CD14-positive monocyte (primary cell): ENCODE results near the gene ARL4A. TPM values are rescaled to one million over a fixed set of nuclear protein-coding genes. Genes with fewer than 3 reads are reported as not detected.

Source experiments
- DNase-seq, 3 donors: peaks; one replicate each; pipeline ENCODE4 v3.0.0-alpha.2; 2011 to 2022
- H2AFZ ChIP-seq: 2 replicates; pipeline ENCODE4 v1.6.0; 2012; ENCODE audit warnings: mild to moderate bottlenecking, low read depth, low read length, inconsistent platforms; ENCODE audit not compliant: insufficient read depth, poor library complexity, severe bottlenecking
- H3K27ac ChIP-seq, 2 donors: 1 replicate in 1 of 2; 2 replicates in 1 of 2; pipeline ENCODE4 v1.5.1; 2012 to 2013; ENCODE audit warnings: low read length in 2 of 2, control low read depth in 1 of 2, inconsistent platforms in 1 of 2, low read depth in 1 of 2, mild to moderate bottlenecking in 1 of 2
- H3K27me3 ChIP-seq, 2 donors: one replicate each; pipeline versions ENCODE4 v1.6.0 to v1.6.1; 2011 to 2013; ENCODE audit warnings: low read length in 2 of 2; ENCODE audit not compliant: control insufficient read depth in 2 of 2, insufficient read depth in 2 of 2
- H3K36me3 ChIP-seq, 2 donors: replicated peaks in 1 of 2; 1 replicate in 1 of 2; 2 replicates in 1 of 2; pipeline versions ENCODE4 v1.5.1 to v1.6.1; 2012 to 2013; ENCODE audit warnings: low read length in 2 of 2, control low read depth in 1 of 2, inconsistent platforms in 1 of 2, mild to moderate bottlenecking in 1 of 2; ENCODE audit not compliant: insufficient read depth in 2 of 2, control insufficient read depth in 1 of 2
- H3K4me1 ChIP-seq, 2 donors: 1 replicate in 1 of 2; 2 replicates in 1 of 2; pipeline versions ENCODE4 v1.5.1 to v1.6.1; 2012 to 2013; ENCODE audit warnings: low read length in 2 of 2, control low read depth in 1 of 2, inconsistent platforms in 1 of 2, mild to moderate bottlenecking in 1 of 2, moderate library complexity in 1 of 2; ENCODE audit not compliant: insufficient read depth in 2 of 2, control insufficient read depth in 1 of 2
- H3K4me2 ChIP-seq: replicated peaks from 2 replicates; pipeline ENCODE3; 2012; ENCODE audit warnings: low read length, moderate library complexity, mild to moderate bottlenecking; ENCODE audit not compliant: poor library complexity, severe bottlenecking; ENCODE audit errors: extremely low read depth
- H3K4me3 ChIP-seq, 3 experiments: fragments of 200-600 bp in 1 of 3; sonication (generic) in 1 of 3; replicated peaks in 1 of 3; 1 replicate in 2 of 3; 2 replicates in 1 of 3; pipeline ENCODE4 v1.5.1; 2011 to 2013; ENCODE audit warnings: low read length in 3 of 3, mild to moderate bottlenecking in 3 of 3, control low read depth in 2 of 3, low read depth in 2 of 3, inconsistent platforms in 1 of 3, moderate library complexity in 1 of 3
- H3K79me2 ChIP-seq: 2 replicates; pipeline ENCODE4 v1.6.0; 2012; ENCODE audit warnings: mild to moderate bottlenecking, control low read depth, inconsistent platforms, low read length, moderate library complexity; ENCODE audit not compliant: insufficient read depth
- H3K9ac ChIP-seq: 2 replicates; pipeline ENCODE4 v1.6.0; 2017; ENCODE audit warnings: low read length, mild to moderate bottlenecking; ENCODE audit not compliant: insufficient read depth, poor library complexity, severe bottlenecking
- H3K9me3 ChIP-seq, 2 donors: replicated peaks in 1 of 2; 1 replicate in 1 of 2; 2 replicates in 1 of 2; pipeline versions ENCODE4 v1.5.1 to v1.6.1; 2012 to 2013; ENCODE audit warnings: low read length in 2 of 2, control low read depth in 1 of 2; ENCODE audit not compliant: control insufficient read depth in 1 of 2, insufficient read depth in 1 of 2
- H4K20me1 ChIP-seq: 2 replicates; pipeline ENCODE4 v1.6.0; 2012; ENCODE audit warnings: mild to moderate bottlenecking, low read length, control low read depth, moderate library complexity; ENCODE audit not compliant: insufficient read depth
- H3K27ac Mint-ChIP-seq, 7 donors: one replicate each; pipeline ENCODE4 v1.8.0; 2020; ENCODE audit warnings: mild to moderate bottlenecking in 7 of 7, mixed read lengths in 7 of 7, moderate library complexity in 6 of 7, inconsistent platforms in 2 of 7
- H3K27me3 Mint-ChIP-seq, 3 donors: one replicate each; pipeline ENCODE4 v1.8.0; 2021 to 2022; ENCODE audit warnings: low read depth in 3 of 3, mild to moderate bottlenecking in 3 of 3, mixed read lengths in 3 of 3, moderate library complexity in 3 of 3, inconsistent platforms in 1 of 3
- H3K36me3 Mint-ChIP-seq, 2 donors: one replicate each; pipeline ENCODE4 v1.8.0; 2020; ENCODE audit warnings: mixed read lengths in 2 of 2, inconsistent platforms in 1 of 2, mild to moderate bottlenecking in 1 of 2
- H3K4me1 Mint-ChIP-seq: one replicate; pipeline ENCODE4 v1.8.0; 2020; ENCODE audit warnings: mild to moderate bottlenecking, mixed read lengths
- H3K4me3 Mint-ChIP-seq, 2 donors: one replicate each; pipeline ENCODE4 v1.8.0; 2020; ENCODE audit warnings: mild to moderate bottlenecking in 2 of 2, mixed read lengths in 2 of 2, moderate library complexity in 1 of 2
- H3K9me3 Mint-ChIP-seq, 7 donors: one replicate each; pipeline ENCODE4 v1.8.0; 2020 to 2022; ENCODE audit warnings: mixed read lengths in 7 of 7, mild to moderate bottlenecking in 6 of 7, moderate library complexity in 6 of 7, inconsistent platforms in 2 of 7
- WGBS: methylation state at CpG from one replicate; pipeline ENCODE4 v1.1.5; 2013; ENCODE audit warnings: missing lambda C conversion rate; ENCODE audit not compliant: insufficient coverage; 5-methylcytosine and 5-hydroxymethylcytosine counted together
- intact Hi-C, 2 donors: fragments of 100-400 bp; cut with micrococcal nuclease; formaldehyde crosslinking; loops; one replicate each; pipeline versions ENCODE4 v1.15.0 to v1.15.1; 2023
- polyA plus RNA-seq, 3 donors: library from polyadenylated mRNA; depleted of rRNA in 1 of 3; unstranded in 2 of 3; stranded (reverse) in 1 of 3; fragments of 300-500 nt in 2 of 3; fragments of >200 nt in 1 of 3; fragmentation: Illumina TruSeq in 2 of 3; gene quantifications; 1 replicate in 2 of 3; 2 replicates in 1 of 3; pipeline ENCODE4 v1.2.3, GENCODE V29; 2012 to 2021
- TF ChIP-seq, protein P1 (sequence below): fragments of 200-600 bp; IDR thresholded peaks from one replicate; pipeline ENCODE4 v1.8.0; 2022; ENCODE audit warnings: antibody characterized with exemption, mild to moderate bottlenecking

Gene ARL4A
- polyA plus RNA-seq, 3 donors = 60.3 to 125 (median 69.3) TPM

DNA sequence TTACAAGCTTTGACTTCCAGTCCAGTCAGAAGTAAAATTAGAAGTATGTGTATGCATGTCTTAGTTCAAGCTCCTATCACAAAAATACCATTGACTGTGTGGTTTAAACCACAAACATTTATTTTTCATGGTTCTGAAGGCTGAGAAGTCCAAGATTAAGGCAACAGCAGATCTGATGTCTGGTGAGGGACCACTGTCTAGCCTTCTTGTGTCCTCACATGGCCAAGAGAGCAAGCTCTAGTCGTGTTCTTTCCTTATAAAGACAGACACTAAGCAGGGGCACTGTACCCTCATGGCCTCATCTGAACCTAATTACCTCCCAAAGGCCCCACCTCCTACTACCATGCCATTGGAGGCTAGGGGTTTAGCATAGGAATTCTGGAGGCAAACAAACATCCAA, 41.3 kb upstream of the ARL4A start:
- no peaks in the 10 kb centered on the region for H3K9me3 ChIP-seq
- no peaks in the 10 kb centered on the region for H3K27me3 Mint-ChIP-seq
- no peaks in the 10 kb centered on the region for H3K79me2 ChIP-seq
- DNase-seq = no peak
- H2AFZ ChIP-seq = peak overlapping the region; percentile 8
- TF ChIP-seq, protein P1, sequence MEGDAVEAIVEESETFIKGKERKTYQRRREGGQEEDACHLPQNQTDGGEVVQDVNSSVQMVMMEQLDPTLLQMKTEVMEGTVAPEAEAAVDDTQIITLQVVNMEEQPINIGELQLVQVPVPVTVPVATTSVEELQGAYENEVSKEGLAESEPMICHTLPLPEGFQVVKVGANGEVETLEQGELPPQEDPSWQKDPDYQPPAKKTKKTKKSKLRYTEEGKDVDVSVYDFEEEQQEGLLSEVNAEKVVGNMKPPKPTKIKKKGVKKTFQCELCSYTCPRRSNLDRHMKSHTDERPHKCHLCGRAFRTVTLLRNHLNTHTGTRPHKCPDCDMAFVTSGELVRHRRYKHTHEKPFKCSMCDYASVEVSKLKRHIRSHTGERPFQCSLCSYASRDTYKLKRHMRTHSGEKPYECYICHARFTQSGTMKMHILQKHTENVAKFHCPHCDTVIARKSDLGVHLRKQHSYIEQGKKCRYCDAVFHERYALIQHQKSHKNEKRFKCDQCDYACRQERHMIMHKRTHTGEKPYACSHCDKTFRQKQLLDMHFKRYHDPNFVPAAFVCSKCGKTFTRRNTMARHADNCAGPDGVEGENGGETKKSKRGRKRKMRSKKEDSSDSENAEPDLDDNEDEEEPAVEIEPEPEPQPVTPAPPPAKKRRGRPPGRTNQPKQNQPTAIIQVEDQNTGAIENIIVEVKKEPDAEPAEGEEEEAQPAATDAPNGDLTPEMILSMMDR = no peak
- H3K27ac ChIP-seq = no peak overlapping the region
- no peak overlapping the region for H3K4me3 ChIP-seq
- intact Hi-C loops = loop anchor here in 1 of 2 donors (10.0 kb wide), 1 partner anchor 69 kb away; no protein-coding TSS in a partner anchor
- WGBS = no CpG with 5 or more reads among the region's 1 CpG
- no peaks in the 10 kb centered on the region for H3K9me3 Mint-ChIP-seq
- H4K20me1 ChIP-seq = no peaks in the 10 kb centered on the region
- H3K27ac Mint-ChIP-seq = no peak overlapping the region
- no peaks in the 10 kb centered on the region for H3K36me3 Mint-ChIP-seq
- H3K27me3 ChIP-seq = no peaks in the 10 kb centered on the region
- H3K4me1 ChIP-seq = peaks cover 4 to 11% of the 10 kb centered on the region in 2 donors
- no peaks in the 10 kb centered on the region for H3K36me3 ChIP-seq
- no peak overlapping the region for H3K4me3 Mint-ChIP-seq
- no peak overlapping the region for H3K9ac ChIP-seq
- H3K4me2 ChIP-seq = no peak overlapping the region
- peaks cover 2% of the 10 kb centered on the region for H3K4me1 Mint-ChIP-seq

DNA sequence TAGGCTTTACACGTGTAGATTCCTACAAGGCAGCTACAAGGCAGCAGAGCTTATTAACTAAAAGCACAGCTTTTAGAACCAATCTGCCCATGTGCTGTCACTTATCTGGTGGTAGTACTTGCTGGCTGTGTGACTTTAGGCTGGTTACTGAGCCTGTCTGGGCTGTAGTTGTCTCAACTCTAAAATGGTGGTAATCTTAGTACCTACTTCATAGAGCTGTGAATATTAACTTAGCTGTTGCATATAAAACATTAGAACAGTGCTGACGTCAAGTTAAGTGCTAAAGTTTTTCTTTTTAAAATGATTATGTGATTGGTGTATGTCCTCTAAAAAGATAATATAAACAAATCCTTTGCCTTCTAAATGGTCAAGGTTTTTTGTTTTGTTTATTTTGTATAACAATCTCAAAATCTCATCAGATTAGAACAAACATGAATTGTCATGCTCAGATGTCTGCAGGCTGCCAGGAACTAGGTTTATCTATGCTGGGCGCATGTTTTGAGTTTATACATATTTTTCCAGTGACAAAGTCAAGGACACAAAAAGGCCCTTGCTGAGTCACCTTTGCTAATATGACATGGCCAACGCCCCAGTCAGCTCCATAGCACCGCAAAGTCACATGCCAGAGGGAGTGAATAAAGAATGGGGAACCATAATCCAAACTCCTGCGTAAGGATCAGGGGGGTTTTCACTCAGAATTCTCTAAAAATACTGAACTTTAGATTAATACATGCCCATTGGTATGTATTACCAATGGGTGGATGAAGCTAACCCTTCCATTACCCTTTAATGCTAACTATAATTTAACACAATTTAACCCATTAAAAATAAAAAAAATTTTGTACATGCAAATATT, 39.8 kb upstream of the ARL4A start:
- peak in 2 of 3 donors; percentile 23 to 38 for DNase-seq
- intact Hi-C loops = loop anchor here in 1 of 2 donors (10.0 kb wide), 1 partner anchor 67 kb away; no protein-coding TSS in a partner anchor
- no peaks in the 10 kb centered on the region for H3K27me3 ChIP-seq
- no peaks in the 10 kb centered on the region for H3K9me3 Mint-ChIP-seq
- WGBS = no CpG with 5 or more reads among the region's 6 CpGs
- H3K27ac ChIP-seq = no peak overlapping the region
- H4K20me1 ChIP-seq = no peaks in the 10 kb centered on the region
- H3K36me3 ChIP-seq = no peaks in the 10 kb centered on the region
- H3K4me3 Mint-ChIP-seq = no peak overlapping the region
- H3K9me3 ChIP-seq = no peaks in the 10 kb centered on the region
- H3K4me3 ChIP-seq = no peak overlapping the region
- peaks cover 4 to 11% of the 10 kb centered on the region in 2 donors for H3K4me1 ChIP-seq
- H2AFZ ChIP-seq = no peak overlapping the region
- TF ChIP-seq, protein P1 = no peak
- peaks cover 0 to 1% (median 0%) of the 10 kb centered on the region in 3 donors for H3K27me3 Mint-ChIP-seq
- no peaks in the 10 kb centered on the region for H3K79me2 ChIP-seq
- H3K36me3 Mint-ChIP-seq = no peaks in the 10 kb centered on the region
- H3K4me2 ChIP-seq = no peak overlapping the region
- peaks cover 2% of the 10 kb centered on the region for H3K4me1 Mint-ChIP-seq
- no peak overlapping the region for H3K9ac ChIP-seq
- no peak overlapping the region for H3K27ac Mint-ChIP-seq
